ENCODE measurements around the gene NDRG3.

DNA sequence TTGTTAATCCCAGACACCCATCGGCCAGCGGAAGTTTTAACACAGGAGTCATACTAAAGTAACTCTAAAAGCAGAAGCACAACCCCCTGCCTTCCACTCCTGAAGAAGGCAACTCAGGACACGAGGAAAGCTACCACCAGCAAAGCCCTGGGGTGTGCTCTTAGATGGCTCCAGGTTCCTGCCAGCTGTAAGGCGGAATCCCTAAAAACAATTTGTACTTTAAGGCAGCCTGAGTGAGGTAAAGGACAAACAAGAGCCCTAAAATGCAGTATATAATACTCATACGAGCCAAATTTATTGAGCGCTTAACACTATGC is 8.7 kb downstream of the NDRG3 start:
- TF ChIP-seq EZH2 (IDR thresholded peaks at IDR 0.05; ENCODE audit: borderline replicate concordance, low read length): no peak
- TF ChIP-seq, protein P1, sequence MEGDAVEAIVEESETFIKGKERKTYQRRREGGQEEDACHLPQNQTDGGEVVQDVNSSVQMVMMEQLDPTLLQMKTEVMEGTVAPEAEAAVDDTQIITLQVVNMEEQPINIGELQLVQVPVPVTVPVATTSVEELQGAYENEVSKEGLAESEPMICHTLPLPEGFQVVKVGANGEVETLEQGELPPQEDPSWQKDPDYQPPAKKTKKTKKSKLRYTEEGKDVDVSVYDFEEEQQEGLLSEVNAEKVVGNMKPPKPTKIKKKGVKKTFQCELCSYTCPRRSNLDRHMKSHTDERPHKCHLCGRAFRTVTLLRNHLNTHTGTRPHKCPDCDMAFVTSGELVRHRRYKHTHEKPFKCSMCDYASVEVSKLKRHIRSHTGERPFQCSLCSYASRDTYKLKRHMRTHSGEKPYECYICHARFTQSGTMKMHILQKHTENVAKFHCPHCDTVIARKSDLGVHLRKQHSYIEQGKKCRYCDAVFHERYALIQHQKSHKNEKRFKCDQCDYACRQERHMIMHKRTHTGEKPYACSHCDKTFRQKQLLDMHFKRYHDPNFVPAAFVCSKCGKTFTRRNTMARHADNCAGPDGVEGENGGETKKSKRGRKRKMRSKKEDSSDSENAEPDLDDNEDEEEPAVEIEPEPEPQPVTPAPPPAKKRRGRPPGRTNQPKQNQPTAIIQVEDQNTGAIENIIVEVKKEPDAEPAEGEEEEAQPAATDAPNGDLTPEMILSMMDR (IDR thresholded peaks at IDR 0.05; ENCODE audit: low read length): no peak

Data from OCI-LY1 (cell line).